Effector CD4-positive, alpha-beta T cell (primary cell): ENCODE measurements around the gene SLC12A3.

Experiments used
- DNase-seq: peaks from one replicate; pipeline ENCODE4 v3.0.0-alpha.2; 2020

SLC12A3 gene

DNA sequence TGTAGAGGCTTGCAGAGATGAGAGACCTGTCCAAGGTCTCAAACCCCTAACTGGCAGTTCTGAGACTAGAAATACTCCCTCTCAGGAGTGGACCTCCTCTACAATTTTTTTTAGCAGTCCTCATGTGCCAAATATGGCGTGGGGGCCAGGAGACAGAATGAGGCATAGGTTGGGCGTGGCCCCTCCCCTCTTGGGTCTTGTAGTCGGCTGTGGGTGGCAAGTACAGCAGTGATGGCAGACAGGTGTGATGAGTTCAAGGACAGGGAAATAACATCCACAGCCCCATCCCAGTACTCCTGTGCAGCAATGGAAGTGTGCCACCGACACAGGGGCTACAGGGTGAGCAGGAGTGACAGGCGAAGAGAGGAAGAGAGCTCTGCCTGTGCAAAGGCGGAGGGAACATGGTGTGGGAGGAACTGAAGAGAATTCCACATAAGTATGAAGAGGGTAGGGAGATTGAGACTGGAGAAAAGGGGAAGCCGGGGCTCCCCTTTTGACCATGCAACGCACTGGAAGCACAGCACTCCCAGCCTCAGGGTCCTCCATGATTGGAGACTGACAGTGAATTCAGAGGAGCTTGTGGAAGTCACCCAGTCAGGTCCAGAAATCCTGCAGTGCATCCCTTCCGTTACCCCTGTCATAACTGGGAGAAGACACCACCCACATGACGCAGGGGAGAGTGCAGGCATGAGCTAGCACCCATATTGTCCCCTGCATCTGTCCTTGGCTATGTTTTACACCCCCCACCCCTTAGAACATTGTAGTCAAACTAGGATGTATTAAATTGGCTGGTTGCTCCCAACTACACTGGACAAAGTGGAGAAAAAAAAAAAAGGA, 82.0 kb downstream of the SLC12A3 start:
- DNase-seq = no peak

GRCh38 chr16:56947604-56947995, 82.6 kb downstream of the SLC12A3 start:
- no peak for DNase-seq

DNA sequence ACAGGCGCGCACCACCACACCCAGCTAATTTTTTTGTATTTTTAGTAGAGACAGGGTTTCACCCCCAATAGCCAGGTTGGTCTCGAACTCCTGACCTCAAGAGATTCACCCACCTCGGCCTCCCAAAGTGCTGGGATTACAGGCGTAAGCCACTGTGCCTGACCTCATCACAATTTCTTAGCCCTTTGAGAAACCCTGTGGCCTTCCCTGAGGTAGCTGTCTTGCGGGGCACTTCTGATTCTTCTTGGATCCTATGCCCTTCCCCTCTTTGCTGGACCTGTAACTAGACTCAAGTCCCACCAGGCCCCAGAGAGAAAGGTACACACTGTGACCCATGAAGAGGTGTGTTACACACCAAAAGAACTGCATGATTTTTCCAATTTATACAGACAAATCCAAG, 83.2 kb downstream of the SLC12A3 start:
- no peak for DNase-seq

- no peak for DNase-seq
Measured at GRCh38 chr16:56950051-56950450, 85.0 kb downstream of the SLC12A3 start.

GRCh38 chr16:56950455-56950854, 85.4 kb downstream of the SLC12A3 start:
- DNase-seq = no peak

DNA sequence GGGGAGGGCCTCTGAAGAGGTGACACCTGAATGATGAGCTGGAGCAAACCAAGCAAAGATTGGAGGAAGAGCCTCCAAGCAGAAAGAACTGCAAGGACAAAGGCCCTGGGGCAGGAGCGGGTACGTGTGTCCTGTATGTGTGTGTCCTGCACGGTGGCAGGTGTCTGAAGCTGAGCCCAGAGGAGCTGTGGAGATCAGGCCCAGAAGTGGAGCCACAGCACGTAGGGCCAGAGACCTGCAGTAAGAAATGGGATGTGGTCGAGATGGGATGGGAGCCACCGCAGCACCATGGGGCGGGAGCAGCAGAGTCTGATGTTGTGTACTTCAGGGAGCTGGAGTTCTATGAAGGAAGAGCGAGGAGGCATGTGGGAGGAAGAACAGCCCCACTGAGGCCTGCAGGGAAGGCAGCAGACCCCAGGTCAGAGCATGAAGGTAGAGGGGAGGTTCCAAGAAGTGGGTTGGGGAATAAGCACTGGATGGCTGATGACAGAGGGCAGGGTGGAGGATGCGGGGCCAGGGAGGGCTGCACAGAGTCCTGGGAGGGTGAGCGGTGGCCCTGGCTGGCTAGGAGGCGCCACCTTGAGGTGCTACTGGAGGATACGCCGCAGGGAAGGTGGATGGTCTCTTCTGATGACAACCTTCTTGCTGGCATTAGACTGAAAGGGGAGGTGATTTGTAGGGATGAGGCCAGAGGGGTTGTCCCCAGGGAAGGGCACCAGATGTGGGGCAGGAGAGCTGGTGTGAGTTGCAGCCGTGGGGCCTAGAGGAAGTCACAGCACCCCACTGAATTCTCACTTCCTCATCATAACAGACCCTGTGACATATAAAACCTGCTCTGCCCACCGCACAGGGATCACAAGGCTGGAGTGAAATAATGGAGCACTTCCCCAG, 86.1 kb downstream of the SLC12A3 start:
- DNase-seq = peak; percentile 25

DNA sequence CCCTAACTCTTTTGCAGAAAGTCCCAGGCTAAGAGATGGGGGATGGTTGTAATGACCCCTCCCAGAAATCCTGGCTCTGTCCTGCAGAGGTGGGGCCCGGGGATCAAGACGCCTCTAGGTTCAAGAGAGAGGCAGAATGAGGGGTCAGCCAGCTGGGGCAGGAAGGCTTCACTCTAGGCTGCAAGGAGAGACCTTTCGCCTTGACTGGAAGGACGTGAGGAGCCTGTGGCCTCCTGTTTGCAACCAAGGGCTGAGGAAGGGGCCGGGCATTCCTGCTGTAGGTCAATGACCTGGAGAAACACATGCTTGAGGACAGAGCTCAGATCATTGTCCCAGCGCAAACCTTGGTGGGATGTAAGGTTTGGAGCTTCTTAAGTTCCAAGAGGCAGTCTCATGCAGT, 88.0 kb downstream of the SLC12A3 start:
- no peak for DNase-seq

DNA sequence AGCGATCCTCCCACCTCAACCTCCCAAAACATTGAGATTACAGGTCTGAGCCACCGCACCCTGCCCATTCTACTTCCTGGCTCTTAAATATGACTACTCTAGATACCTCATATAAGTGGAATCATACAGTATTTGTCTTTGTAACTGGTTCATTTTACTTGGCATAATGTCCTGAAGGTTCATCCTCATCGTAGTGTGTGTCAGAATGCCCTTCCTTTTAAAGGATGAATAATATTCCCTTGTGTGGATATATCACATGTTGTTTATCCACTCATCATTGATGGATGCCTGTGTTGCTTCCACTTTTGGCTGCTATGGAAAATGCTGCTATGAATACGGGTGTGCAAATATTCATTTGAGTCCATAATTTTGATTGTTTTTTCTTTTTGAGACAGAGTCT, 91.1 kb downstream of the SLC12A3 start:
- no peak for DNase-seq

DNA sequence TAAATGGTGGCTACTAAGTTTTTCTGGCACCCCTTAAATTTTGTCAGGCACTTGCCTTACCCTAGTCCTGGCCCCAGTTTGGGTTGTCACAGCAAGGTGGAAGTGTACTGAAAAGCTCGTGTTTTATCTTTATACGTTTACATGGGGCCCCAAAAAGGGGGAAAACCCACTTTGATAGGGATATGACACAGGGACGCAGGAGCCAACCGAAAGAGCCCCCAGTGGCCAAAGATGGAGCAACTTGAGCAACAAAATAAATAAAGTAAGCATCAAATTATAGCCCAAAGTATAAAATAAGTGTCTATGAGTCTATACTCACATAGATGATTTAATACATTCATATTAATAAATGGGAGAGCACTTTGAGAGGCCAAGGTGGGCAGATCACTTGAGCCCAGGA, 91.7 kb downstream of the SLC12A3 start:
- DNase-seq = no peak

GRCh38 chr16:56960681-56961281, 95.8 kb downstream of the SLC12A3 start:
- no peak for DNase-seq

GRCh38 chr16:56961386-56961785, 96.4 kb downstream of the SLC12A3 start:
- DNase-seq = no peak

DNA sequence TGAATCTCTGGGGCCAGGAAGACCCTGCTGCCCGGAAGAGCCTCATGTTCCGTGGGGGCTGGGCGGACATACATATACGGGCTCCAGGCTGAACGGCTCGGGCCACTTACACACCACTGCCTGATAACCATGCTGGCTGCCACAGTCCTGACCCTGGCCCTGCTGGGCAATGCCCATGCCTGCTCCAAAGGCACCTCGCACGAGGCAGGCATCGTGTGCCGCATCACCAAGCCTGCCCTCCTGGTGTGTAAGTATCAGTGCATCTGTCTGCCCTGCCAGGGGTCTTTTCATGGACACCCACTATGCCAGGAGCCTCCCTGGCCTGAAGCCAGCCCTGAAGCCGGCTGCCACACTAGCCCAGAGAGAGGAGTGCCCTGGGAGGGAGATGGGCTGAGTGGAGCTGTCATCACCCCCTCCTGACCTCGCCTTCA, 96.9 kb downstream of the SLC12A3 start, which contains the start of gene CETP:
CETP (plus strand) TSS at position 100 of the 431 bp plus-strand sequence; CDS start at position 130, 30 bp downstream.
- no peak for DNase-seq

- peak; percentile 98 for DNase-seq
Measured at GRCh38 chr16:56964243-56965148, 99.5 kb downstream of the SLC12A3 start.
